ENCODE results near the gene FAM167B.
A peak's percentile ranks its signal among the peaks of the same experiment; 100 is the strongest.
"Not testable (repeated sequence)": the region's sequence is repeated elsewhere in the genome, so short reads cannot be mapped to it uniquely, and the experiment has no call there.

The FAM167B gene

GRCh38 chr1:32257227-32257508 lies 10.1 kb downstream of the FAM167B start:
- DNase-seq (ENCODE audit: low read depth in 3 of 3, low spot score in 1 of 3), result no peak

GRCh38 chr1:32263236-32263593 lies 16.2 kb downstream of the FAM167B start:
- not testable (repeated sequence) for DNase-seq (ENCODE audit: low read depth in 3 of 3, low spot score in 1 of 3)

- DNase-seq (ENCODE audit: low read depth in 3 of 3, low spot score in 1 of 3), result no peak
These were observed 16.7 kb downstream of the FAM167B start for GRCh38 chr1:32263744-32264143.

GRCh38 chr1:32265846-32266245 lies 18.8 kb downstream of the FAM167B start:
- no peak for DNase-seq (ENCODE audit: low read depth in 3 of 3, low spot score in 1 of 3)

GRCh38 chr1:32266921-32267591 lies 20.0 kb downstream of the FAM167B start:
- no peak for DNase-seq (ENCODE audit: low read depth in 3 of 3, low spot score in 1 of 3)

- DNase-seq (ENCODE audit: low read depth in 3 of 3, low spot score in 1 of 3), result no peak
These were observed 22.7 kb downstream of the FAM167B start for GRCh38 chr1:32269744-32270143.

GRCh38 chr1:32272557-32273390 lies 25.8 kb downstream of the FAM167B start:
- no peak for DNase-seq (ENCODE audit: low read depth in 3 of 3, low spot score in 1 of 3)

- peak; percentile 52 to 82 (median 76) for DNase-seq (ENCODE audit: low read depth in 3 of 3, low spot score in 1 of 3)
These were observed 26.6 kb downstream of the FAM167B start for GRCh38 chr1:32273391-32274208.

GRCh38 chr1:32274646-32275340 lies 27.8 kb downstream of the FAM167B start:
- no peak for DNase-seq (ENCODE audit: low read depth in 3 of 3, low spot score in 1 of 3)

GRCh38 chr1:32275424-32275823 lies 28.4 kb downstream of the FAM167B start:
- DNase-seq (ENCODE audit: low read depth in 3 of 3, low spot score in 1 of 3), result no peak

- DNase-seq (ENCODE audit: low read depth in 3 of 3, low spot score in 1 of 3), result no peak
These were observed 29.2 kb downstream of the FAM167B start for GRCh38 chr1:32276032-32276782.

- not testable (repeated sequence) for DNase-seq (ENCODE audit: low read depth in 3 of 3, low spot score in 1 of 3)
These were observed 37.8 kb downstream of the FAM167B start for GRCh38 chr1:32284777-32285176.

GRCh38 chr1:32285658-32286057 lies 38.6 kb downstream of the FAM167B start:
- no peak for DNase-seq (ENCODE audit: low read depth in 3 of 3, low spot score in 1 of 3)

- no peak for DNase-seq (ENCODE audit: low read depth in 3 of 3, low spot score in 1 of 3)
These were observed 39.7 kb downstream of the FAM167B start for GRCh38 chr1:32286763-32287162.

GRCh38 chr1:32289256-32289655 lies 42.2 kb downstream of the FAM167B start:
- DNase-seq (ENCODE audit: low read depth in 3 of 3, low spot score in 1 of 3), result no peak

- DNase-seq (ENCODE audit: low read depth in 3 of 3, low spot score in 1 of 3), result no peak
These were observed 44.2 kb downstream of the FAM167B start for GRCh38 chr1:32291145-32291707.

GRCh38 chr1:32291708-32292538 lies 44.9 kb downstream of the FAM167B start, which contains the start of gene HDAC1:
Gene HDAC1 (plus strand): TSS chr1:32292083. CDS start chr1:32292170, 87 bp downstream.
- DNase-seq (ENCODE audit: low read depth in 3 of 3, low spot score in 1 of 3), result peak; percentile 94 to 95 (median 95)

GRCh38 chr1:32298211-32298610 lies 51.2 kb downstream of the FAM167B start:
- DNase-seq (ENCODE audit: low read depth in 3 of 3, low spot score in 1 of 3), result not testable (repeated sequence)

All from stimulated activated CD4-positive, alpha-beta T cell treated with anti-CD3 and anti-CD28 coated beads, TNF-alpha, amount 100 ng/mL, for 1 hour (primary cell).